ENCODE measurements around the gene HEYL. TPM values are rescaled to one million over a fixed set of nuclear protein-coding genes. Genes with fewer than 3 reads are reported as not detected.

Gene HEYL
- total and polyA plus RNA-seq, 7 donors: 0.92 to 14.7 (median 2.5) TPM

- Histone ChIP-seq H3K36me3 (no peaks in the 10 kb centered on the region), H3K4me3 (no peak overlapping the region), H3K9me3 (no peaks in the 10 kb centered on the region), H3K27me3 (peaks cover 0 to 65% (median 34%) of the 10 kb centered on the region in 3 donors), H3K4me1 (no peaks in the 10 kb centered on the region), H3K27ac (no peak overlapping the region)
- no peak for TF ChIP-seq POLR2A (IDR thresholded peaks at IDR 0.05)
- TF ChIP-seq CTCF (IDR thresholded peaks at IDR 0.05): no peak
- no peak for TF ChIP-seq EP300 (IDR thresholded peaks at IDR 0.05)
- TF ChIP-seq POLR2AphosphoS5 (IDR thresholded peaks at IDR 0.05): no peak
- 79 to 81% methylated on average over 3 of the region's 3 CpGs for WGBS, 2 donors
- intact Hi-C loops (cut with DNase I): no loop called here
- no peak for DNase-seq
Observed at GRCh38 chr1:39685071-39685470, 45.6 kb upstream of the HEYL start.

GRCh38 chr1:39684313-39684664 is 44.8 kb upstream of the HEYL start:
- no peak for DNase-seq
- H3K27me3 ChIP-seq: peaks cover 0 to 57% (median 28%) of the 10 kb centered on the region in 3 donors
- no peaks in the 10 kb centered on the region for H3K36me3 ChIP-seq
- H3K9me3 ChIP-seq: no peaks in the 10 kb centered on the region
- TF ChIP-seq CTCF (IDR thresholded peaks at IDR 0.05) (no peak), POLR2AphosphoS5 (IDR thresholded peaks at IDR 0.05) (no peak), POLR2A (IDR thresholded peaks at IDR 0.05) (no peak), EP300 (IDR thresholded peaks at IDR 0.05) (no peak)
- WGBS, 2 donors: 47 to 63% methylated on average over 13 of the region's 13 CpGs
- no peak overlapping the region for H3K4me3 ChIP-seq
- intact Hi-C loops (cut with DNase I): no loop called here
- H3K27ac ChIP-seq: no peak overlapping the region
- no peaks in the 10 kb centered on the region for H3K4me1 ChIP-seq

DNA sequence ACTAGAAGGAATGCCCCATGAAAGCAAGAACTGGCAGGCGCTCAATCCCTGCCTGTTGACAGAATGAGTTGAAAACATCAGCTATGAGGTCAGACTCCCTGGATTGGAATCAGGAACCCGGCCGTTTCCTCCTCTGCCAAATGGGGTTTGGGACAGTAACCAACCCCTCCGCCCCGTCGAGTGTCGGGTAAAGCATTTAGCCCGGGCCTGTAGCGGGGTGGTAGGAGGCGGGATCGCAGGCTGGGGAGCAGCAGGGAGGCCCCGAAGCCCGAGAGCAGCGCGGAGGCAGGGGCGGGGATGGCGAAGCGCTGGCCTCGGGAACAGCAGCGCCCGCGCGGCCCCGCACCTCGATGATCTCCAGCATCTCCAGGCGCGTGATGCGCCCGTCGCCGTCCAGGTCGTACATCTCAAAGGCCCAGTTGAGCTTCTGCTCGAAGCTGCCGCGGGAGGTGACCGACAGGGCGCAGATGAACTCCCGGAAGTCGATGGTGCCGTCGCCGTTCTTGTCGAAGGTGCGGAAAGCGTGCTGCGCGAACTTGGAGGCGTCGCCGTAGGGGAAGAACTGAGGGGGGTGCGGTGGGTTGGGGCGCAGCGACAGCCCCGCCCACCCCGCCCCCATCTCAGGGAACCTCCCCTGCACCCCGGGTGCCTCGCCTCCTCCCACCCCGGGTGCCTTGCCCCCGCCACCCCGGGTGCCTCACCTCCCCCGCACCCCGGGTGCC is 44.3 kb upstream of the HEYL start:
- Histone ChIP-seq H3K4me3 (no peak overlapping the region), H3K27me3 (peaks cover 0 to 52% (median 23%) of the 10 kb centered on the region in 3 donors), H3K4me1 (no peaks in the 10 kb centered on the region), H3K9me3 (no peaks in the 10 kb centered on the region), H3K36me3 (no peaks in the 10 kb centered on the region), H3K27ac (no peak overlapping the region)
- no peak for DNase-seq
- intact Hi-C loops (cut with DNase I): no loop called here
- WGBS, 2 donors: 15 to 16% methylated on average over 62 of the region's 62 CpGs
- no peak for TF ChIP-seq POLR2AphosphoS5 (IDR thresholded peaks at IDR 0.05)
- no peak for TF ChIP-seq POLR2A (IDR thresholded peaks at IDR 0.05)

- Histone ChIP-seq H3K36me3 (no peaks in the 10 kb centered on the region), H3K27me3 (peaks cover 0 to 39% (median 23%) of the 10 kb centered on the region in 3 donors), H3K4me3 (no peak overlapping the region), H3K9me3 (no peaks in the 10 kb centered on the region), H3K27ac (no peak overlapping the region), H3K4me1 (no peaks in the 10 kb centered on the region)
- WGBS, 2 donors: 60 to 80% methylated on average over 1 of the region's 1 CpG
- TF ChIP-seq POLR2A (IDR thresholded peaks at IDR 0.05): no peak
- TF ChIP-seq POLR2AphosphoS5 (IDR thresholded peaks at IDR 0.05): no peak
- TF ChIP-seq EP300 (IDR thresholded peaks at IDR 0.05): no peak
- TF ChIP-seq CTCF (IDR thresholded peaks at IDR 0.05): no peak
- intact Hi-C loops (cut with DNase I): no loop called here
- DNase-seq: no peak
Observed at GRCh38 chr1:39681999-39682398, 42.6 kb upstream of the HEYL start.

GRCh38 chr1:39681294-39681693 is 41.9 kb upstream of the HEYL start:
- no peak for TF ChIP-seq POLR2A (IDR thresholded peaks at IDR 0.05)
- TF ChIP-seq POLR2AphosphoS5 (IDR thresholded peaks at IDR 0.05): no peak
- no peak for TF ChIP-seq CTCF (IDR thresholded peaks at IDR 0.05)
- TF ChIP-seq EP300 (IDR thresholded peaks at IDR 0.05): no peak
- peaks cover 0 to 32% (median 23%) of the 10 kb centered on the region in 3 donors for H3K27me3 ChIP-seq
- H3K36me3 ChIP-seq: no peaks in the 10 kb centered on the region
- DNase-seq: no peak
- no peaks in the 10 kb centered on the region for H3K9me3 ChIP-seq
- WGBS, 2 donors: 68 to 70% methylated on average over 3 of the region's 3 CpGs
- H3K4me3 ChIP-seq: no peak overlapping the region
- no peaks in the 10 kb centered on the region for H3K4me1 ChIP-seq
- H3K27ac ChIP-seq: no peak overlapping the region
- intact Hi-C loops (cut with DNase I): no loop called here

All from sigmoid colon (tissue), 7 donors.